HG03565 (cell line): ENCODE measurements around the gene PTPRN2.
"Not testable (repeated sequence)": the region's sequence is repeated elsewhere in the genome, so short reads cannot be mapped to it uniquely, and the experiment has no call there.

ENCODE experiments used
- ATAC-seq: cut with Tn5 transposase; IDR thresholded peaks from one replicate; pipeline ENCODE4 v1.9.1; 2021; ENCODE audit warnings: mild to moderate bottlenecking, moderate library complexity; ENCODE audit not compliant: unreplicated experiment

PTPRN2 gene

GRCh38 chr7:158050978-158051651 lies 536.5 kb downstream of the PTPRN2 start:
- ATAC-seq = no peak

DNA sequence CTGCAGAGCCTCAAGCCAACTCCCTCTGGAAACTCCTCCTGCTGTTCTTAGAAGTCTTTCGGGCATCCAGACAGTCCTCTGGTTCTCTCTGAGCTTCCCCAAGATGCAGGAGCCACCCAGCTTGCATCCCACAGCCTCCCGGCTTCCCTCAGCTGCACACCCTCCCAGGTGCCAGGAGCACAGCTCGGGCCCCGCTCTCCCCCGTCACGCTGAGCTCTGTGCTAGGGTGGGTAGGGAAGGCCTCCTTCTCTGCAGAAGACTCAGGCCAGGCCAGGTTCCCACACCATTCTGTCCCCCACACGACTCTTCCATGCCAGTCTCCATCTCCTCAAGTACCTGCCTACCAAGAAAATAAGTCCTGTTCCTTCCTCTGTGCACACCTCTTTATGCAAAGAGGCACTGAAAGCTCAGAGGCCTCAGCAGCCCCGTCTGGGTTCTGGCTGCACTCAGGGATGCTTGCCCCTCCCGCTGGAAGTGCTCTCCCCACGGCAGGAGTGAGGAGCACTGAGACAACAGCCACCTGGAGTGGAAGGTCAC lies 537.1 kb downstream of the PTPRN2 start:
- ATAC-seq = no peak

- no peak for ATAC-seq
These were observed 538.4 kb downstream of the PTPRN2 start for GRCh38 chr7:158049271-158049670.

DNA sequence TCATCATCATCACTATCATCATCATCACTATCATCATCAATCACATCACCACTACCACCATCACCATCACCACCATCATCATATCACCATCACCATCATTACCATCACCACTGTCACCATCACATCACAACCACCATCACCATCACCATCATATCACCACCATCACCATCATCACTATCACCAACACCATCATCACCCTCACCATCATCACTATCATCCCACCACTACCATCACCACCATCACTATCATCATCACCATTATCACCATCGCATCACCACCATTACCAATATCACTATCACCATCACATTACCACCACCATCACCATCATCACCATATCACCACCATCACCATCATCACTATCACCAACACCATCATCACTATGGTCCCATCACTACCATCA lies 539.1 kb downstream of the PTPRN2 start:
- ATAC-seq = no peak

DNA sequence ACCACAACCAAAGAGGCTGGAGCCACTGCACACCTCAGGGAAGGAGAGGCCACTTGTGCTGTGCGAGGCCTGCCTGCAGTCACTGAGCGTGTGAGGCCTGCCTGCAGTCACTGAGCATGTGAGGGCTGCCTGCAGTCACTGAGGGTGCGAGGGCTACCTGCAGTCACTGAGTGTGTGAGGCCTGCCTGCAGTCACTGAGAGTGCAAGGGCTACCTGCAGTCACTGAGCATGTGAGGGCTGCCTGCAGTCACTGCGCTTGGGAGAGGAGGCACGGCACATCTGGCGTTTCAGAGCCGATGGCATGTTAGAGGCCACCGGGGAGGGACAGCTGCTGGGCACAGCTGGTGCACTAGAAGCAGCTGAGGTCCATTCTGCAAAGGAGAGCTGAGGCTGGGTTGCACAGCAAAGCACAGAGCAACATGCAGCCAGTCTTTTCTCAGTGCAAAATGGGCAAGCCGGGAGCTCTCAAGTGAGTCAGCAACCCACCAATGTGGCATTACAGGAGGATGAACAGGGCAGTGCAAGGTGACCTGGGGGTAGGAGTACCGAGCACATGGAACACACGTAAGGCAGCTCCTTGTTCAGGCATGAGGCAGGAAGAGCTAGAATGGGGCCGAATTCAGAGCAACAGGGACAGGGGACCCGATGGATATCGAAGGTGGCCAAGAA lies 540.1 kb downstream of the PTPRN2 start:
- no peak for ATAC-seq

GRCh38 chr7:158046246-158046645 lies 541.4 kb downstream of the PTPRN2 start:
- not testable (repeated sequence) for ATAC-seq

DNA sequence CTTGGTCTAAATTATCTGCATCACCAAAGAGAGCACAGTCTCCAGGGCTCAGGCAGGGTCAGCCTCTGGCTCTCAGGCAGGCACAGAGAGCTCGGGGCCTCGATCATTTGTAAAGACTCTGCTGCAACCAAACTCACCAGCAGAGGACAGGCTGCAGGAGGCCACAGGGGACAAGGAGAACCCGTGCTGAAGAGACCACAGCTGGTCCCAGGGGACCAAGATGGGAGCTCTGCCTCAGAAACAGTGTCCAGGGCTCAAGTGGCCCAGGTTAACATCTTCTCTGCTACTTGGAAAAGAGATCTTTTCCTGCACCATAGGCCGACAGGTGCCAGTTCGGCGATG lies 543.2 kb downstream of the PTPRN2 start:
- no peak for ATAC-seq

DNA sequence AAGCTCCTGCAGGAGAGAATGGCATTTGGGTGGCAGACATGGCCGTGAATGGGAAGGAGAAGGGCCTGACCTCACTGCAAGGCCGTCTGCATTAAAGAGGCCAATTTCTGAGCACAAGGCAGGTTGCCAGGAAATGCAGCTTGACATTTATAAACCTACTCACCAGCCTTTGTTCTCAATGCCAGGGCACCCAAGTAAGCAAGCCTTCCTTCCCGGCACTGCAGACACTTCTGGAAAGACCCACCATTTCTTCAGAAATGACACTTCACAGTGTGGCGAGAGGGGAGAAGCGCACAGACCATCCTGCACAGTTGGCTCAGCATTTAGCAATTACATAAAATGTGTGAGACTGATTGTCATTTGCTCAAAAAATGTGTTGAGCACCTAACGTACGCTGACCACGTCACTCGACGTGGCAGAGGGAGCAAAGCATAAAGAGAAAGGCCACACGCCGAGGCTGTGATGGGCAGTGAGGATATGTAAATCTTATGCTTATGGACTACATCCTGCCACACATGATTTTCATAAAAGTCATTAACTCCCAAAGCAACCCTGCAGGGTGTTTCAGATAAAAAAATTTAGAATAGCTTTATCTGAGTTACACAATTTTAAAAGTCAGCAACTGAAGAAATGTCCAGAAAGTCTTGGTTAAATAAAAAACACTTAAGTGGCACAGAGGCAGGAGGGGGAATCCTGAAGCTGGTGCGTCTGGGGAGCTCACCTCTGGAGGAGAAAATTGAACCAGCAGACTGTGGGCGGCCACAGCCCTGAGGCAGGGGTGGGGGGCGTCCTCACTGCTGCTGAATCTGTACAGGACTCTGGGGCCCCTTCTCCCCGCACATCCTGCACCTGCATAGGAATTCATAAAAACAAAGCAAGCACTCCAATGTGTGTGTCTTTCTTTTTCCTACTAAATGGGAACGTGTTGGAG lies 543.8 kb downstream of the PTPRN2 start:
- ATAC-seq = no peak

GRCh38 chr7:158042156-158042880 lies 545.3 kb downstream of the PTPRN2 start:
- ATAC-seq = no peak

DNA sequence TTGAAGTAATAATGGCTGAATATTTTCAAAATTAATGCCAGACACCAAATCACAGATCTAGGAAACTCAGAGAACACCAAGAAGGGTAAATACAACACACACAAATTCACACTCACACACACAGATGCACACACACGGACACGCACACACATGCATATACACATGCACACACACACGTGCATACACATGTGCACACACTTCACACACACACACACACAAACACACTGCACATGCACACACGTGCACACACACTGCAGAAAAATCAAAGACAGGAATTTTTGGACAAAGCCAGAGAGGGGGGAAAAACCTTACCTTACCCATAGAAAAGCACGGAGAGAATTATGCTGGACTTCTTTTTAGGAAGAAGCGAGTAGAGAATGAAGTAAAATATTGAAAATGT lies 547.4 kb downstream of the PTPRN2 start:
- ATAC-seq = no peak

GRCh38 chr7:158039270-158039669 lies 548.4 kb downstream of the PTPRN2 start:
- ATAC-seq = no peak

GRCh38 chr7:158037211-158037610 lies 550.4 kb downstream of the PTPRN2 start:
- ATAC-seq = no peak

- ATAC-seq = no peak
These were observed 552.3 kb downstream of the PTPRN2 start for GRCh38 chr7:158035343-158035742.

GRCh38 chr7:158034571-158034970 lies 553.1 kb downstream of the PTPRN2 start:
- ATAC-seq = no peak

GRCh38 chr7:158033925-158034324 lies 553.7 kb downstream of the PTPRN2 start:
- ATAC-seq = not testable (repeated sequence)

DNA sequence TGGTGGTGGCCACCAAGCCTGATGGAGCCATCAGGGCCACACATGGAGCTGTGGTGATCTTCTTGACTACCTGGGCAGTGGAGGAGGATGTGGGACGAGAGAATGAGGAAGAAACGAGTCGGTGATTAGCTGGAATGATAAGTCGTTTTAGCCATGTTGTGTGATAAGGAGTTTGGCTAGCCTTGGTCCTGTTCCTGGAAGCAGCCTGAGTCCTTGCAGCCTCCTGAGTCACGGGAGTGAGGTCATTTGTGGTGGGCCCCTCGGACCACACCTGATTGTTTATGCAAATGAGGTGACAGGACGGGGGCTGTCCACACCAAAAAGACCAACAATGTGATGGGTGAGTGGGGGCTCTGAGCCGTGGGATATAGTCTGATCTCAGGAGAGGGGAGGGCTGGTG lies 554.4 kb downstream of the PTPRN2 start:
- no peak for ATAC-seq

GRCh38 chr7:158032561-158033115 lies 555.0 kb downstream of the PTPRN2 start:
- no peak for ATAC-seq

- ATAC-seq = no peak
These were observed 555.7 kb downstream of the PTPRN2 start for GRCh38 chr7:158031867-158032308.

DNA sequence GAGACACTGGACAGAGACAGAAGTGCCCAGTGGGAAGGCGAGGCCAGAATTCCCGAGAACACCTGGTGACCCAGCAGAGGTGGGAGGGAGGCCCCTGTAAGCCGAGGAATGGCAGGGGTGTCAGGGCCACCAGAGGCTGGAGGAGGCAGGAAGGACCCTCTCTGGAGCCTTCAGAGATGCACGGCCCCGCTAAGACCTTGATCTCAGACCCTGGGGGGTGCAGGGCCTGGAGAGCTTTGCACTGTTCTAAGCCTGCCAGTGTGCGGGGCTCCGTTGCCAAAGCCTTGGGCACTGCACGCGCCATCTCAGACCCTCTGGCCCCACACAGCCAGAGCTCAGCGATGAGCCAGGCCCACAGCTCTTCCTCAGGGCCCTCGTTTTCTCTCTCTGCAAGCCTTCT lies 557.1 kb downstream of the PTPRN2 start:
- no peak for ATAC-seq

GRCh38 chr7:158030071-158030470 lies 557.6 kb downstream of the PTPRN2 start:
- ATAC-seq = no peak
